ENCODE measurements around the gene ZNF221.

ZNF221 gene

GRCh38 chr19:43956827-43957226 is 5.8 kb downstream of the ZNF221 start:
- TF ChIP-seq CTCF (IDR thresholded peaks at IDR 0.05; ENCODE audit: control insufficient read depth, insufficient read depth, low read depth, low read length, missing control alignments) = no peak
- H3K4me3 ChIP-seq (ENCODE audit: control insufficient read depth, low read depth, low read length) = no peak overlapping the region
- no peak for DNase-seq (ENCODE audit: low read depth)

- no peak overlapping the region for H3K4me3 ChIP-seq (ENCODE audit: control insufficient read depth, low read depth, low read length)
- DNase-seq (ENCODE audit: low read depth) = peak; percentile 77
- TF ChIP-seq CTCF (IDR thresholded peaks at IDR 0.05; ENCODE audit: control insufficient read depth, insufficient read depth, low read depth, low read length, missing control alignments) = no peak
Measured at GRCh38 chr19:43957891-43958290, 6.9 kb downstream of the ZNF221 start.

GRCh38 chr19:43960411-43960810 is 9.4 kb downstream of the ZNF221 start:
- no peak for DNase-seq (ENCODE audit: low read depth)
- no peak overlapping the region for H3K4me3 ChIP-seq (ENCODE audit: control insufficient read depth, low read depth, low read length)
- no peak for TF ChIP-seq CTCF (IDR thresholded peaks at IDR 0.05; ENCODE audit: control insufficient read depth, insufficient read depth, low read depth, low read length, missing control alignments)

- DNase-seq (ENCODE audit: low read depth) = no peak
- no peak for TF ChIP-seq CTCF (IDR thresholded peaks at IDR 0.05; ENCODE audit: control insufficient read depth, insufficient read depth, low read depth, low read length, missing control alignments)
- no peak overlapping the region for H3K4me3 ChIP-seq (ENCODE audit: control insufficient read depth, low read depth, low read length)
Measured at GRCh38 chr19:43966079-43966694, 15.2 kb downstream of the ZNF221 start.

- no peak for DNase-seq (ENCODE audit: low read depth)
- no peak for TF ChIP-seq CTCF (IDR thresholded peaks at IDR 0.05; ENCODE audit: control insufficient read depth, insufficient read depth, low read depth, low read length, missing control alignments)
- H3K4me3 ChIP-seq (ENCODE audit: control insufficient read depth, low read depth, low read length) = no peak overlapping the region
Measured at GRCh38 chr19:43976732-43977131, 25.7 kb downstream of the ZNF221 start.

- DNase-seq (ENCODE audit: low read depth) = no peak
- peak overlapping the region; percentile 66 for H3K4me3 ChIP-seq (ENCODE audit: control insufficient read depth, low read depth, low read length)
- no peak for TF ChIP-seq CTCF (IDR thresholded peaks at IDR 0.05; ENCODE audit: control insufficient read depth, insufficient read depth, low read depth, low read length, missing control alignments)
Measured at GRCh38 chr19:43983544-43983911, 32.5 kb downstream of the ZNF221 start.
